Neural cell (in vitro differentiated cells): ENCODE data around the gene EIF1AD. TPM values are rescaled to one million over a fixed set of nuclear protein-coding genes. Genes with fewer than 3 reads are reported as not detected.

ENCODE experiments used
- H2AFZ ChIP-seq: fragments of 200-600, 300-800 bp; sonication (generic), shearing (Covaris generic); 2 replicates; pipeline ENCODE4 v1.6.0; 2014; ENCODE audit warnings: low read depth, mild to moderate bottlenecking, antibody characterized with exemption, low read length, moderate library complexity
- H3F3A ChIP-seq: fragments of 200-600 bp; shearing (Covaris generic); 2 replicates; pipeline ENCODE4 v1.6.1; 2016; ENCODE audit warnings: mild to moderate bottlenecking, moderate library complexity, mixed read lengths, antibody characterized with exemption, low read length; ENCODE audit not compliant: insufficient read depth, poor library complexity, severe bottlenecking
- H3K27ac ChIP-seq: fragments of 200-600, 300-800 bp; sonication (generic), shearing (Covaris generic); 2 replicates; pipeline ENCODE4 v1.5.1; 2014; ENCODE audit warnings: mild to moderate bottlenecking, low read length, moderate library complexity
- H3K27me3 ChIP-seq: fragments of 300-800, 200-600 bp; sonication (generic), shearing (Covaris generic); 2 replicates; pipeline ENCODE4 v1.6.0; 2014; ENCODE audit warnings: mild to moderate bottlenecking, low read depth, low read length, moderate library complexity; ENCODE audit not compliant: insufficient read depth
- H3K36me3 ChIP-seq: fragments of 300-800, 200-600 bp; sonication (generic), shearing (Covaris generic); 2 replicates; pipeline ENCODE4 v1.5.1; 2014; ENCODE audit warnings: mild to moderate bottlenecking, antibody characterized with exemption, low read length, moderate library complexity; ENCODE audit not compliant: insufficient read depth
- H3K4me2 ChIP-seq: fragments of 300-800, 200-600 bp; sonication (generic), shearing (Covaris generic); 2 replicates; pipeline ENCODE4 v1.6.0; 2014; ENCODE audit warnings: mild to moderate bottlenecking, low read length
- H3K4me3 ChIP-seq: fragments of 300-800, 200-600 bp; sonication (generic), shearing (Covaris generic); 2 replicates; pipeline ENCODE4 v1.5.1; 2014; ENCODE audit warnings: mild to moderate bottlenecking, low read length, moderate library complexity
- H3K79me2 ChIP-seq: fragments of 200-600 bp; shearing (Covaris generic); replicated peaks from 2 replicates; pipeline ENCODE4 v1.6.0; 2014; ENCODE audit warnings: mild to moderate bottlenecking, low read length, moderate library complexity; ENCODE audit not compliant: insufficient read depth
- H3K9ac ChIP-seq: fragments of 300-800, 200-600 bp; sonication (generic), shearing (Covaris generic); 2 replicates; pipeline ENCODE4 v1.6.1; 2016; ENCODE audit warnings: mild to moderate bottlenecking, low read length, mixed read lengths
- H3K9me2 ChIP-seq: fragments of 200-600 bp; shearing (Covaris generic); 2 replicates; pipeline ENCODE4 v1.6.1; 2016; ENCODE audit warnings: mild to moderate bottlenecking, low read length, mixed read lengths; ENCODE audit not compliant: insufficient read depth
- H3K9me3 ChIP-seq: fragments of 200-600, 300-800 bp; sonication (generic), shearing (Covaris generic); 2 replicates; pipeline ENCODE4 v1.6.1; 2016; ENCODE audit warnings: mild to moderate bottlenecking, mixed run types, low read length, moderate library complexity, mixed read lengths
- H4K20me1 ChIP-seq: fragments of 200-600 bp; shearing (Covaris generic); 2 replicates; pipeline ENCODE4 v1.6.1; 2016; ENCODE audit warnings: mild to moderate bottlenecking, mixed run types; ENCODE audit not compliant: insufficient read depth
- EP300 ChIP-seq: fragments of 450-650 bp; conservative IDR thresholded peaks from 2 replicates; pipeline ENCODE4 v1.6.1; 2014; ENCODE audit warnings: antibody characterized with exemption, mild to moderate bottlenecking, moderate library complexity; ENCODE audit not compliant: poor library complexity, severe bottlenecking
- EZH2 ChIP-seq: fragments of 200-600, 300-800 bp; shearing (Covaris generic), sonication (generic); IDR thresholded peaks from 2 replicates; pipeline ENCODE4 v1.6.1; 2014; ENCODE audit warnings: antibody characterized with exemption, low read length, borderline replicate concordance, mild to moderate bottlenecking; ENCODE audit not compliant: insufficient read depth, poor library complexity, severe bottlenecking
- MXI1 ChIP-seq: fragments of 450-650 bp; conservative IDR thresholded peaks from 2 replicates; pipeline ENCODE4 v1.6.1; 2014; ENCODE audit warnings: antibody characterized with exemption, mild to moderate bottlenecking; ENCODE audit not compliant: poor library complexity, severe bottlenecking
- POLR2AphosphoS5 ChIP-seq: IDR thresholded peaks from 2 replicates; pipeline ENCODE4 v1.6.1; 2012
- RAD21 ChIP-seq: fragments of 450-650 bp; conservative IDR thresholded peaks from 2 replicates; pipeline ENCODE4 v1.6.1; 2014; ENCODE audit warnings: antibody characterized with exemption, mild to moderate bottlenecking, moderate library complexity
- REST ChIP-seq: IDR thresholded peaks from 2 replicates; pipeline ENCODE4 v1.6.1; 2012; ENCODE audit warnings: borderline replicate concordance
- SMC3 ChIP-seq: fragments of 450-650 bp; conservative IDR thresholded peaks from 2 replicates; pipeline ENCODE4 v1.6.1; 2014; ENCODE audit warnings: antibody characterized with exemption, mild to moderate bottlenecking, moderate library complexity; ENCODE audit not compliant: poor library complexity
- TAF1 ChIP-seq: IDR thresholded peaks from 2 replicates; pipeline ENCODE4 v1.6.1; 2012; ENCODE audit warnings: low read depth
- polyA plus RNA-seq: library from polyadenylated mRNA; depleted of rRNA; stranded (reverse); fragments of >200 nt; gene quantifications from 2 replicates; pipeline ENCODE4 v1.2.3, GENCODE V29; 2014
- TF ChIP-seq, protein P1 (sequence below): fragments of 450-650 bp; IDR thresholded peaks from 2 replicates; pipeline ENCODE4 v1.5.1; 2014; ENCODE audit warnings: antibody characterized with exemption, mild to moderate bottlenecking, moderate library complexity; ENCODE audit not compliant: poor library complexity, severe bottlenecking

EIF1AD gene
- polyA plus RNA-seq, 1 donor from 2014 or later: 34.9 TPM

DNA sequence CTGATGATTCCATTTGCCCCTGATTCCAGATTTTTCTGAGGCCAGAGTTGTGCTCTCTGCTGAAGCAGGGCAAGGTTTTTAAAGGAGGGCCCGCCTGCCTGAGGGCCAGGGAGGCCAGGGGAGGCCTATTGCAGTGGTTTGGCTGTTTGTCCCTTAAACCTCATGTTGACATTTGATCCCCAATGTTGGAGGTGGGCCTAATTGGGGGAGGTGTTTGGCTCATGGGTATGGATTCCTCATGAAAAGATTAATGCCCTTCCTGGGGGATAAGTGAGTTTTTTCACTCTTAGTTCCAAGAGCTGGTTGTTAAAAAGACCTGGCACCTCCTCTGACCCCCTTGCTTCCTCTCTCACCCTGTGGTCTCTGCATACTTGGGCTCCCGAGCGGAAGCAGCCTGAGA is 37.8 kb upstream of the EIF1AD start:
- no peaks in the 10 kb centered on the region for H4K20me1 ChIP-seq
- H3K27ac ChIP-seq: no peak overlapping the region
- TF ChIP-seq, protein P1, sequence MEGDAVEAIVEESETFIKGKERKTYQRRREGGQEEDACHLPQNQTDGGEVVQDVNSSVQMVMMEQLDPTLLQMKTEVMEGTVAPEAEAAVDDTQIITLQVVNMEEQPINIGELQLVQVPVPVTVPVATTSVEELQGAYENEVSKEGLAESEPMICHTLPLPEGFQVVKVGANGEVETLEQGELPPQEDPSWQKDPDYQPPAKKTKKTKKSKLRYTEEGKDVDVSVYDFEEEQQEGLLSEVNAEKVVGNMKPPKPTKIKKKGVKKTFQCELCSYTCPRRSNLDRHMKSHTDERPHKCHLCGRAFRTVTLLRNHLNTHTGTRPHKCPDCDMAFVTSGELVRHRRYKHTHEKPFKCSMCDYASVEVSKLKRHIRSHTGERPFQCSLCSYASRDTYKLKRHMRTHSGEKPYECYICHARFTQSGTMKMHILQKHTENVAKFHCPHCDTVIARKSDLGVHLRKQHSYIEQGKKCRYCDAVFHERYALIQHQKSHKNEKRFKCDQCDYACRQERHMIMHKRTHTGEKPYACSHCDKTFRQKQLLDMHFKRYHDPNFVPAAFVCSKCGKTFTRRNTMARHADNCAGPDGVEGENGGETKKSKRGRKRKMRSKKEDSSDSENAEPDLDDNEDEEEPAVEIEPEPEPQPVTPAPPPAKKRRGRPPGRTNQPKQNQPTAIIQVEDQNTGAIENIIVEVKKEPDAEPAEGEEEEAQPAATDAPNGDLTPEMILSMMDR: no peak
- TF ChIP-seq POLR2AphosphoS5 (no peak), TAF1 (no peak), RAD21 (no peak), EZH2 (no peak), REST (no peak), SMC3 (no peak), MXI1 (no peak), EP300 (no peak)
- no peaks in the 10 kb centered on the region for H3K9me2 ChIP-seq
- H3K4me3 ChIP-seq: no peak overlapping the region
- H3F3A ChIP-seq: no peaks in the 10 kb centered on the region
- no peaks in the 10 kb centered on the region for H3K9me3 ChIP-seq
- H3K27me3 ChIP-seq: no peaks in the 10 kb centered on the region
- no peaks in the 10 kb centered on the region for H3K36me3 ChIP-seq
- H3K4me2 ChIP-seq: no peak overlapping the region
- H3K9ac ChIP-seq: no peak overlapping the region
- no peaks in the 10 kb centered on the region for H3K79me2 ChIP-seq
- H2AFZ ChIP-seq: no peak overlapping the region

GRCh38 chr11:66037327-66037726 is 35.4 kb upstream of the EIF1AD start:
- H3K79me2 ChIP-seq: no peaks in the 10 kb centered on the region
- H3K9me2 ChIP-seq: no peaks in the 10 kb centered on the region
- no peaks in the 10 kb centered on the region for H4K20me1 ChIP-seq
- TF ChIP-seq MXI1: no peak
- no peak for TF ChIP-seq POLR2AphosphoS5
- TF ChIP-seq EZH2: no peak
- TF ChIP-seq EP300: no peak
- TF ChIP-seq TAF1: no peak
- TF ChIP-seq, protein P1: no peak
- TF ChIP-seq SMC3: no peak
- TF ChIP-seq RAD21: no peak
- no peak for TF ChIP-seq REST
- H2AFZ ChIP-seq: no peak overlapping the region
- H3K4me3 ChIP-seq: no peak overlapping the region
- H3F3A ChIP-seq: no peaks in the 10 kb centered on the region
- no peak overlapping the region for H3K27ac ChIP-seq
- no peaks in the 10 kb centered on the region for H3K9me3 ChIP-seq
- no peaks in the 10 kb centered on the region for H3K36me3 ChIP-seq
- H3K27me3 ChIP-seq: no peaks in the 10 kb centered on the region
- H3K4me2 ChIP-seq: no peak overlapping the region
- H3K9ac ChIP-seq: no peak overlapping the region
